Transverse colon (tissue), 4 donors: ENCODE measurements around the gene PDE9A. TPM values are rescaled to one million over a fixed set of nuclear protein-coding genes. Genes with fewer than 3 reads are reported as not detected.

ENCODE experiments used
- DNase-seq: peaks from one replicate; pipeline ENCODE4 v3.0.0-alpha.2; 2019
- H3K27ac ChIP-seq, 4 donors: fragments of 200-600 bp; sonication (generic); 2 replicates each; pipeline ENCODE4 v1.5.1; 2016 to 2018; ENCODE audit warnings: inconsistent platforms in 4 of 4
- H3K27me3 ChIP-seq: fragments of 200-600 bp; sonication (generic); 2 replicates; pipeline ENCODE4 v1.5.1; 2017; ENCODE audit warnings: inconsistent platforms
- H3K36me3 ChIP-seq, 4 donors: fragments of 200-600 bp; sonication (generic); 2 replicates each; pipeline ENCODE4 v1.5.1; 2017 to 2019; ENCODE audit warnings: inconsistent platforms in 4 of 4
- H3K4me1 ChIP-seq, 4 donors: fragments of 200-600 bp; sonication (generic); 2 replicates each; pipeline ENCODE4 v1.5.1; 2017 to 2020; ENCODE audit warnings: inconsistent platforms in 4 of 4
- H3K4me3 ChIP-seq, 4 donors: fragments of 200-600 bp; sonication (generic); 1 replicate in 1 of 4; 2 replicates in 3 of 4; pipeline versions ENCODE4 v1.5.1 to v1.6.1; 2017 to 2019; ENCODE audit warnings: inconsistent platforms in 4 of 4
- H3K9me3 ChIP-seq, 2 donors: fragments of 200-600 bp; sonication (generic); 2 replicates each; pipeline ENCODE4 v1.5.1; 2017 to 2019; ENCODE audit warnings: inconsistent platforms in 2 of 2
- EP300 ChIP-seq: sonication (generic); formaldehyde crosslinking; IDR thresholded peaks from one replicate; pipeline ENCODE4 v1.6.1; 2017; ENCODE audit warnings: antibody characterized with exemption, low read depth
- POLR2A ChIP-seq: fragments of 450-650 bp; IDR thresholded peaks from one replicate; pipeline ENCODE4 v1.6.1; 2016; ENCODE audit warnings: antibody characterized with exemption, mild to moderate bottlenecking, moderate library complexity
- POLR2AphosphoS5 ChIP-seq, 3 donors: sonication (generic); formaldehyde crosslinking; IDR thresholded peaks; one replicate each; pipeline ENCODE4 v1.6.1; 2016; ENCODE audit warnings: antibody characterized with exemption in 3 of 3
- WGBS, 2 donors: methylation state at CpG; one replicate each; pipeline ENCODE4 v1.1.5; 2018; ENCODE audit warnings: low coverage in 1 of 2; 5-methylcytosine and 5-hydroxymethylcytosine counted together
- in situ Hi-C, 4 donors: fragments of 200-750 bp; cut with MboI; loops; one replicate each; pipeline versions ENCODE4 v1.15.0 to v1.15.1; 2017; ENCODE audit warnings: low sequenced_read_pairs in 3 of 4, low pct_ligation_motif_present in 1 of 4, low pct_unique_long_range_greater_than_20kb in 1 of 4
- intact Hi-C: fragments of 100-400 bp; cut with DNase I; formaldehyde crosslinking; loops from one replicate; pipeline ENCODE4 v1.15.1; 2023; ENCODE audit warnings: low total_unique reads
- total RNA-seq, 4 donors: library from RNA; depleted of rRNA; stranded (reverse); fragments of >200 nt; gene quantifications; one replicate each; pipeline ENCODE4 v1.1.0, GENCODE V29; 2016
- TF ChIP-seq, protein P1 (sequence below), 5 experiments: fragments of 200-600 bp in 3 of 5; fragments of 450-650 bp in 2 of 5; sonication (generic) in 3 of 5; IDR thresholded peaks; 1 replicate in 2 of 5; 2 replicates in 3 of 5; pipeline ENCODE4 v1.5.1; 2016 to 2017; ENCODE audit warnings: antibody characterized with exemption in 5 of 5, inconsistent platforms in 3 of 5, mild to moderate bottlenecking in 2 of 5, moderate library complexity in 1 of 5

The PDE9A gene
- total RNA-seq, 4 donors from 2014 or later = 65.7 to 673 (median 364) TPM

- H3K27me3 ChIP-seq = no peaks in the 10 kb centered on the region
- H3K27ac ChIP-seq = no peak overlapping the region
- no peaks in the 10 kb centered on the region for H3K9me3 ChIP-seq
- no peak for DNase-seq
- peaks cover 0 to 3% (median 0%) of the 10 kb centered on the region in 4 donors for H3K4me1 ChIP-seq
- H3K4me3 ChIP-seq = no peak overlapping the region
- H3K36me3 ChIP-seq = peaks cover 0 to 5% (median 0%) of the 10 kb centered on the region in 4 donors
- intact Hi-C loops (no loop called here), in situ Hi-C loops (no loop called here)
- TF ChIP-seq, protein P1, sequence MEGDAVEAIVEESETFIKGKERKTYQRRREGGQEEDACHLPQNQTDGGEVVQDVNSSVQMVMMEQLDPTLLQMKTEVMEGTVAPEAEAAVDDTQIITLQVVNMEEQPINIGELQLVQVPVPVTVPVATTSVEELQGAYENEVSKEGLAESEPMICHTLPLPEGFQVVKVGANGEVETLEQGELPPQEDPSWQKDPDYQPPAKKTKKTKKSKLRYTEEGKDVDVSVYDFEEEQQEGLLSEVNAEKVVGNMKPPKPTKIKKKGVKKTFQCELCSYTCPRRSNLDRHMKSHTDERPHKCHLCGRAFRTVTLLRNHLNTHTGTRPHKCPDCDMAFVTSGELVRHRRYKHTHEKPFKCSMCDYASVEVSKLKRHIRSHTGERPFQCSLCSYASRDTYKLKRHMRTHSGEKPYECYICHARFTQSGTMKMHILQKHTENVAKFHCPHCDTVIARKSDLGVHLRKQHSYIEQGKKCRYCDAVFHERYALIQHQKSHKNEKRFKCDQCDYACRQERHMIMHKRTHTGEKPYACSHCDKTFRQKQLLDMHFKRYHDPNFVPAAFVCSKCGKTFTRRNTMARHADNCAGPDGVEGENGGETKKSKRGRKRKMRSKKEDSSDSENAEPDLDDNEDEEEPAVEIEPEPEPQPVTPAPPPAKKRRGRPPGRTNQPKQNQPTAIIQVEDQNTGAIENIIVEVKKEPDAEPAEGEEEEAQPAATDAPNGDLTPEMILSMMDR (IDR thresholded peaks at IDR 0.05) = no peak
- no peak for TF ChIP-seq EP300
- TF ChIP-seq POLR2A = no peak
- no peak for TF ChIP-seq POLR2AphosphoS5 (IDR thresholded peaks at IDR 0.05)
- WGBS, 2 donors = 87% methylated on average over 9 of the region's 9 CpGs; no CpG with 5 or more reads in 1 of the 2 donors
Measured at GRCh38 chr21:42696501-42697040, 43.1 kb downstream of the PDE9A start.

GRCh38 chr21:42698733-42699132 lies 45.3 kb downstream of the PDE9A start:
- TF ChIP-seq POLR2A = no peak
- TF ChIP-seq POLR2AphosphoS5 (IDR thresholded peaks at IDR 0.05) = no peak
- no peak for TF ChIP-seq EP300
- TF ChIP-seq, protein P1 (IDR thresholded peaks at IDR 0.05) = no peak
- WGBS, 2 donors = 73 to 90% methylated on average over 8 to 9 of the region's 9 CpGs
- in situ Hi-C loops = no loop called here
- Histone ChIP-seq H3K4me3 (no peak overlapping the region), H3K9me3 (no peaks in the 10 kb centered on the region), H3K4me1 (peaks cover 0 to 3% (median 0%) of the 10 kb centered on the region in 4 donors), H3K27me3 (no peaks in the 10 kb centered on the region), H3K27ac (no peak overlapping the region), H3K36me3 (peaks cover 0 to 8% (median 2%) of the 10 kb centered on the region in 4 donors)
- intact Hi-C loops = no loop called here
- DNase-seq = no peak

DNA sequence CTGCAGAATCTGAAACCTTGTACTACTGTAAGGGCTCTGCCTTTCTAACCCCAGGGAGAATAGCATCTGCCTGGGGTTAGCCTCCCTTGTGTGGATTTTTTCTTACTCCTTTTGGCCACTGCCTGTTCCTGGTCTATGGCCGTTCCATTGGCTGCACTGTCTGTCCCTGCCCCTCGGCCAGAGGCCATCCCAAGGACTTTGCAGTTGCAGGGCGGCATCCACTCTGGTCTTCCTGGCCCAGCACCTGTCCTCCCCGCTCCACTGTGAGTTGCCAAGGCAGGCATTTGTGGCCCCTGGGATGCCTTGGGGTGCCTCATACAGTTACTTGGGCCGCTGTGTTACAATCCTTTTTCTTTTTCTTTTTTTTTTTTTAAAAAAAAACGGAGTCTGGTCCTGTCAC lies 45.8 kb downstream of the PDE9A start:
- H3K27me3 ChIP-seq = no peaks in the 10 kb centered on the region
- intact Hi-C loops = no loop called here
- in situ Hi-C loops = no loop called here

GRCh38 chr21:42701706-42702456 lies 48.5 kb downstream of the PDE9A start:
- no peak for DNase-seq
- intact Hi-C loops (no loop called here), in situ Hi-C loops (no loop called here)
- Histone ChIP-seq H3K4me1 (no peaks in the 10 kb centered on the region), H3K27ac (no peak overlapping the region), H3K27me3 (no peaks in the 10 kb centered on the region), H3K36me3 (peaks cover 0 to 5% (median 2%) of the 10 kb centered on the region in 4 donors), H3K4me3 (no peak overlapping the region), H3K9me3 (no peaks in the 10 kb centered on the region)
- WGBS, 2 donors = 83 to 93% methylated on average over 6 to 7 of the region's 7 CpGs
- TF ChIP-seq POLR2AphosphoS5 (IDR thresholded peaks at IDR 0.05) (no peak), POLR2A (no peak), EP300 (no peak)
- TF ChIP-seq, protein P1 (IDR thresholded peaks at IDR 0.05) = no peak

More for the DNA sequence above, 45.8 kb downstream of the PDE9A start:
- H3K4me3 ChIP-seq = no peak overlapping the region
- H3K9me3 ChIP-seq = no peaks in the 10 kb centered on the region
- H3K36me3 ChIP-seq = peaks cover 0 to 8% (median 2%) of the 10 kb centered on the region in 4 donors
- no peak overlapping the region for H3K27ac ChIP-seq
- H3K4me1 ChIP-seq = peaks cover 0 to 3% (median 0%) of the 10 kb centered on the region in 4 donors
- WGBS, 2 donors = 91 to 92% methylated on average over 5 of the region's 6 CpGs
- DNase-seq = no peak
- TF ChIP-seq POLR2AphosphoS5 (IDR thresholded peaks at IDR 0.05) (no peak), POLR2A (no peak), EP300 (no peak)
- TF ChIP-seq, protein P1 (IDR thresholded peaks at IDR 0.05) = no peak
